HL-60 (cell line): ENCODE measurements around the gene FAM240A.

Experiments
- CTCF ChIP-seq: IDR thresholded peaks from one replicate; pipeline ENCODE4 v1.5.1; 2011; ENCODE audit warnings: low read length, control low read depth, inconsistent platforms; ENCODE audit not compliant: insufficient read depth
- GABPA ChIP-seq: IDR thresholded peaks from 2 replicates; pipeline ENCODE4 v1.6.1; 2012; ENCODE audit warnings: low read depth
- POLR2AphosphoS5 ChIP-seq: IDR thresholded peaks from 2 replicates; pipeline ENCODE4 v1.6.1; 2012; ENCODE audit warnings: low read depth
- SPI1 ChIP-seq: IDR thresholded peaks from 2 replicates; pipeline ENCODE4 v1.6.1; 2012; ENCODE audit warnings: low read depth, mild to moderate bottlenecking, borderline replicate concordance
- TF ChIP-seq, protein P1 (sequence below): IDR thresholded peaks from 2 replicates; pipeline ENCODE4 v1.6.1; 2012; ENCODE audit warnings: low read depth; ENCODE audit not compliant: insufficient replicate concordance

DNA sequence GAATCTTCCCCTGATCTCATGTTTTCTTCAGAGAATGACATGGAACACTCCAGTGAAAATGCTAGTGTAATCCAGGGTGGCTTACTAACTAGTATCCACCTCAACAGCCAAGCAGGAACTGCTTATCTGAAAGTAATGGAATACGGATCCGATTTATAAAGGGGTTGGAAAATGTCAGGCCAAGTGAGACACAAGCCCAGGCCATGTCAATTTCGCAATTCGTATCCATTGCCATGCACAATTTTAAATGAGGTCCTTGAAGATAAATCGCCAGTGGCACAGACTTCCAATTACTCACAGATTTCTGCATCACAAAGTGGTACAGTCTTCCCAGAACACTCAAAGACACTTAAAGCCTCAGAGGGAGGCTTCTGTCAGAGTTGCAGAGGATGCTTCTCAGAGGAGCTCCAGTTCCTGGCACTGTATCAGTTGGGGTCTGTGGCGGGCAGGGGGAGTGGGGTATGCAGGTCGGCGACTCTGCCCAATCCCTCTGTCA lies 16.5 kb upstream of the FAM240A start:
- TF ChIP-seq GABPA (no peak), CTCF (no peak), POLR2AphosphoS5 (no peak), SPI1 (no peak)
- TF ChIP-seq, protein P1, sequence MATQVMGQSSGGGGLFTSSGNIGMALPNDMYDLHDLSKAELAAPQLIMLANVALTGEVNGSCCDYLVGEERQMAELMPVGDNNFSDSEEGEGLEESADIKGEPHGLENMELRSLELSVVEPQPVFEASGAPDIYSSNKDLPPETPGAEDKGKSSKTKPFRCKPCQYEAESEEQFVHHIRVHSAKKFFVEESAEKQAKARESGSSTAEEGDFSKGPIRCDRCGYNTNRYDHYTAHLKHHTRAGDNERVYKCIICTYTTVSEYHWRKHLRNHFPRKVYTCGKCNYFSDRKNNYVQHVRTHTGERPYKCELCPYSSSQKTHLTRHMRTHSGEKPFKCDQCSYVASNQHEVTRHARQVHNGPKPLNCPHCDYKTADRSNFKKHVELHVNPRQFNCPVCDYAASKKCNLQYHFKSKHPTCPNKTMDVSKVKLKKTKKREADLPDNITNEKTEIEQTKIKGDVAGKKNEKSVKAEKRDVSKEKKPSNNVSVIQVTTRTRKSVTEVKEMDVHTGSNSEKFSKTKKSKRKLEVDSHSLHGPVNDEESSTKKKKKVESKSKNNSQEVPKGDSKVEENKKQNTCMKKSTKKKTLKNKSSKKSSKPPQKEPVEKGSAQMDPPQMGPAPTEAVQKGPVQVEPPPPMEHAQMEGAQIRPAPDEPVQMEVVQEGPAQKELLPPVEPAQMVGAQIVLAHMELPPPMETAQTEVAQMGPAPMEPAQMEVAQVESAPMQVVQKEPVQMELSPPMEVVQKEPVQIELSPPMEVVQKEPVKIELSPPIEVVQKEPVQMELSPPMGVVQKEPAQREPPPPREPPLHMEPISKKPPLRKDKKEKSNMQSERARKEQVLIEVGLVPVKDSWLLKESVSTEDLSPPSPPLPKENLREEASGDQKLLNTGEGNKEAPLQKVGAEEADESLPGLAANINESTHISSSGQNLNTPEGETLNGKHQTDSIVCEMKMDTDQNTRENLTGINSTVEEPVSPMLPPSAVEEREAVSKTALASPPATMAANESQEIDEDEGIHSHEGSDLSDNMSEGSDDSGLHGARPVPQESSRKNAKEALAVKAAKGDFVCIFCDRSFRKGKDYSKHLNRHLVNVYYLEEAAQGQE = no peak
